MM.1S (cell line): ENCODE results near the gene DLG5.

ENCODE experiments used
- DNase-seq: peaks from one replicate; pipeline ENCODE4 v3.0.0-alpha.2; 2015
- H2AFZ ChIP-seq: fragments of 300-600 bp; sonication (generic); 2 replicates; pipeline ENCODE4 v1.6.0; 2016; ENCODE audit warnings: antibody characterized with exemption, low read length
- H3F3A ChIP-seq: fragments of 300-600 bp; sonication (generic); 2 replicates; pipeline ENCODE4 v1.6.1; 2016; ENCODE audit warnings: mild to moderate bottlenecking, antibody characterized with exemption, low read length, moderate library complexity, mixed read lengths; ENCODE audit not compliant: insufficient read depth
- H3K27ac ChIP-seq: fragments of 300-600 bp; sonication (generic); 2 replicates; pipeline ENCODE4 v1.5.1; 2016; ENCODE audit warnings: mild to moderate bottlenecking, low read length
- H3K27me3 ChIP-seq: fragments of 300-600 bp; sonication (generic); replicated peaks from 2 replicates; pipeline ENCODE4 v1.6.0; 2016; ENCODE audit warnings: low read length; ENCODE audit not compliant: insufficient read depth
- H3K36me3 ChIP-seq: fragments of 300-600 bp; sonication (generic); replicated peaks from 2 replicates; pipeline ENCODE4 v1.6.1; 2016; ENCODE audit warnings: mild to moderate bottlenecking, low read length, mixed read lengths; ENCODE audit not compliant: insufficient read depth
- H3K4me1 ChIP-seq: fragments of 300-600 bp; sonication (generic); 2 replicates; pipeline ENCODE4 v1.6.1; 2016; ENCODE audit warnings: low read length, mixed read lengths
- H3K4me2 ChIP-seq: fragments of 300-600 bp; sonication (generic); 2 replicates; pipeline ENCODE4 v1.6.0; 2016; ENCODE audit warnings: low read depth, low read length
- H3K4me3 ChIP-seq: fragments of 300-600 bp; sonication (generic); 2 replicates; pipeline ENCODE4 v1.5.1; 2016; ENCODE audit warnings: low read length, mixed read lengths
- H3K79me2 ChIP-seq: fragments of 300-600 bp; sonication (generic); 2 replicates; pipeline ENCODE4 v1.6.1; 2016; ENCODE audit warnings: mixed run types, low read length, mixed read lengths
- H3K9ac ChIP-seq: fragments of 300-600 bp; sonication (generic); 2 replicates; pipeline ENCODE4 v1.6.1; 2016; ENCODE audit warnings: low read length, mixed read lengths
- H3K9me2 ChIP-seq: fragments of 300-600 bp; sonication (generic); replicated peaks from 2 replicates; pipeline ENCODE4 v1.6.1; 2016; ENCODE audit warnings: mild to moderate bottlenecking, low read length, mixed read lengths; ENCODE audit not compliant: insufficient read depth
- H3K9me3 ChIP-seq: fragments of 300-600 bp; sonication (generic); replicated peaks from 2 replicates; pipeline ENCODE4 v1.6.1; 2016; ENCODE audit warnings: mild to moderate bottlenecking, low read length, mixed read lengths; ENCODE audit not compliant: insufficient read depth
- H4K20me1 ChIP-seq: fragments of 300-600 bp; sonication (generic); 2 replicates; pipeline ENCODE4 v1.6.1; 2016; ENCODE audit warnings: mild to moderate bottlenecking, low read length, moderate library complexity, mixed read lengths; ENCODE audit not compliant: insufficient read depth
- EZH2 ChIP-seq: fragments of 300-600 bp; sonication (generic); optimal IDR thresholded peaks from 2 replicates; pipeline ENCODE3; 2017; ENCODE audit warnings: low read depth, mild to moderate bottlenecking, antibody characterized with exemption, low read length, mixed read lengths
- EZH2phosphoT487 ChIP-seq: fragments of 300-600 bp; sonication (generic); IDR thresholded peaks from 2 replicates; pipeline ENCODE4 v1.6.1; 2018; ENCODE audit warnings: antibody characterized with exemption, low read length
- TF ChIP-seq, protein P1 (sequence below): fragments of 300-600 bp; sonication (generic); IDR thresholded peaks from 2 replicates; pipeline ENCODE4 v1.5.1; 2016; ENCODE audit warnings: antibody characterized with exemption, low read length, mixed read lengths

Gene DLG5

DNA sequence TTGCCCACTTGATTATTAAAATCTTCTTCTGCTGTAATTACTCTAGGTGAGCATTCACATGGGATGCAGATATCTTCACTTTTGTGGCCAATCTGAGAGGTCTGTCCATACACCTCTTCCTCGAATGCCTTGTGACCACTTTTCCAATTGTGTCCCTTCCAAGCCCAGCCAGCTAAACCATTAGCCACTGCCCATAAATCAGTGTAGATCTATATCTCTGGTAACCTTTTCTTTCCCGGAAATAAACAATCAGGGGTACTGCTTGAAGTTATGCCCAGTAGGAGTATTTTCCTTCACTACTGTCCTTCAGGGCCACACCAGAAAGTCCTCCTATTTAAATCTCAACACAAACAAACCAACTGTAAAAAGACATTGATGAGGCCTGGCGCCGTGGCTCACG, 184.4 kb downstream of the DLG5 start:
- Histone ChIP-seq H4K20me1 (no peaks in the 10 kb centered on the region), H3K4me3 (no peak overlapping the region), H3K36me3 (no peaks in the 10 kb centered on the region)

DNA sequence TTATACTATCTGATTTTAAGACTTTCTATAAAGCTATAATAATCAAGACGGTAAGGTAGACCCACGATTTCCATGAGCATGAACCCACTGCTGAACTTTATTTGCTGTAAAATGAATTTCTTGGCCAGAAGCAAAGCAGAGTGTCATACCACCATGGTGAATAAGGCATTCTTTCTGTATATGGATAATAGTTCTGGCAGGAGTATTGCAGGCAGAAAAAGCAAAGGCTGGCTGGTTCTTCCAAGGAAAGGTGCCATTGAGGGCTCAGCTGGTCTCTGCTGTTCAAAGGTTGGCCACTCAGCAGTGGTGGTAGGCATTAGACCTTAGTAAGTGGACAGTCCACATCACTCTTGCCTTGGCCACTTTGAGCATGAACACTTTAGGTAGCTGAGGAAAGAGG, 184.8 kb downstream of the DLG5 start:
- no peak overlapping the region for H3K4me2 ChIP-seq

More for the DNA sequence above, 184.4 kb downstream of the DLG5 start:
- no peaks in the 10 kb centered on the region for H3K27me3 ChIP-seq
- no peak overlapping the region for H2AFZ ChIP-seq
- H3K4me1 ChIP-seq, result no peaks in the 10 kb centered on the region
- H3K4me2 ChIP-seq, result no peak overlapping the region
- no peak overlapping the region for H3K27ac ChIP-seq
- no peak for TF ChIP-seq EZH2phosphoT487
- TF ChIP-seq, protein P1, sequence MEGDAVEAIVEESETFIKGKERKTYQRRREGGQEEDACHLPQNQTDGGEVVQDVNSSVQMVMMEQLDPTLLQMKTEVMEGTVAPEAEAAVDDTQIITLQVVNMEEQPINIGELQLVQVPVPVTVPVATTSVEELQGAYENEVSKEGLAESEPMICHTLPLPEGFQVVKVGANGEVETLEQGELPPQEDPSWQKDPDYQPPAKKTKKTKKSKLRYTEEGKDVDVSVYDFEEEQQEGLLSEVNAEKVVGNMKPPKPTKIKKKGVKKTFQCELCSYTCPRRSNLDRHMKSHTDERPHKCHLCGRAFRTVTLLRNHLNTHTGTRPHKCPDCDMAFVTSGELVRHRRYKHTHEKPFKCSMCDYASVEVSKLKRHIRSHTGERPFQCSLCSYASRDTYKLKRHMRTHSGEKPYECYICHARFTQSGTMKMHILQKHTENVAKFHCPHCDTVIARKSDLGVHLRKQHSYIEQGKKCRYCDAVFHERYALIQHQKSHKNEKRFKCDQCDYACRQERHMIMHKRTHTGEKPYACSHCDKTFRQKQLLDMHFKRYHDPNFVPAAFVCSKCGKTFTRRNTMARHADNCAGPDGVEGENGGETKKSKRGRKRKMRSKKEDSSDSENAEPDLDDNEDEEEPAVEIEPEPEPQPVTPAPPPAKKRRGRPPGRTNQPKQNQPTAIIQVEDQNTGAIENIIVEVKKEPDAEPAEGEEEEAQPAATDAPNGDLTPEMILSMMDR, result no peak
- no peak for TF ChIP-seq EZH2
- H3F3A ChIP-seq, result no peaks in the 10 kb centered on the region
- no peak for DNase-seq
- no peak overlapping the region for H3K9ac ChIP-seq
- no peaks in the 10 kb centered on the region for H3K79me2 ChIP-seq
- no peaks in the 10 kb centered on the region for H3K9me3 ChIP-seq
- H3K9me2 ChIP-seq, result no peaks in the 10 kb centered on the region

More for the DNA sequence above, 184.8 kb downstream of the DLG5 start:
- no peaks in the 10 kb centered on the region for H3K4me1 ChIP-seq
- H3K4me3 ChIP-seq, result no peak overlapping the region
- H3K27ac ChIP-seq, result no peak overlapping the region
- H2AFZ ChIP-seq, result no peak overlapping the region
- no peaks in the 10 kb centered on the region for H4K20me1 ChIP-seq
- no peaks in the 10 kb centered on the region for H3K36me3 ChIP-seq
- no peaks in the 10 kb centered on the region for H3K9me2 ChIP-seq
- no peak for TF ChIP-seq EZH2phosphoT487
- TF ChIP-seq EZH2, result no peak
- TF ChIP-seq, protein P1, result no peak
- no peak for DNase-seq
- H3K9me3 ChIP-seq, result no peaks in the 10 kb centered on the region
- no peaks in the 10 kb centered on the region for H3F3A ChIP-seq
- no peak overlapping the region for H3K9ac ChIP-seq
- no peaks in the 10 kb centered on the region for H3K27me3 ChIP-seq
- no peaks in the 10 kb centered on the region for H3K79me2 ChIP-seq
